Mesothelial cell of epicardium (in vitro differentiated cells): ENCODE measurements around the gene EVA1B. TPM values are rescaled to one million over a fixed set of nuclear protein-coding genes. Genes with fewer than 3 reads are reported as not detected.

Source experiments
- DNase-seq, 2 experiments: peaks; one replicate each; pipeline ENCODE4 v3.0.0; 2021; ENCODE audit warnings: low spot score in 2 of 2; ENCODE audit not compliant: unreplicated experiment in 2 of 2
- H3K27ac Mint-ChIP-seq: 2 replicates; pipeline ENCODE4 v1.8.0; 2021; ENCODE audit warnings: mixed read lengths
- H3K27me3 Mint-ChIP-seq: 2 replicates; pipeline ENCODE4 v1.8.0; 2021; ENCODE audit warnings: low read depth, mixed read lengths
- H3K36me3 Mint-ChIP-seq: 2 replicates; pipeline ENCODE4 v1.8.0; 2021; ENCODE audit warnings: mixed read lengths
- H3K4me1 Mint-ChIP-seq: 2 replicates; pipeline ENCODE4 v1.8.0; 2021; ENCODE audit warnings: mixed read lengths
- H3K4me3 Mint-ChIP-seq: 2 replicates; pipeline ENCODE4 v1.8.0; 2021; ENCODE audit warnings: mild to moderate bottlenecking, moderate library complexity, mixed read lengths
- H3K9me3 Mint-ChIP-seq: 2 replicates; pipeline ENCODE4 v1.8.0; 2021; ENCODE audit warnings: mixed read lengths
- CTCF ChIP-seq: fragments of 200-600 bp; sonication (generic); IDR thresholded peaks from one replicate; pipeline ENCODE4 v1.5.0; 2021; ENCODE audit warnings: antibody characterized with exemption; ENCODE audit not compliant: unreplicated experiment
- total RNA-seq: library from RNA; stranded (reverse); gene quantifications from 3 replicates; pipeline ENCODE4 v1.2.1, GENCODE V29; 2021

EVA1B gene
- total RNA-seq, 1 donor from 2014 or later: 80.4 TPM

- Mint-ChIP-seq H3K4me1 (peaks cover 17% of the 10 kb centered on the region), H3K27ac (peak overlapping the region; percentile 72)
- no peak for DNase-seq
These were observed 19.6 kb downstream of the EVA1B start for GRCh38 chr1:36303650-36304360.

GRCh38 chr1:36303244-36303643, 20.2 kb downstream of the EVA1B start:
- Mint-ChIP-seq H3K36me3 (peaks cover 30% of the 10 kb centered on the region), H3K4me3 (no peak overlapping the region)
- DNase-seq: no peak

More at GRCh38 chr1:36303650-36304360, 19.6 kb downstream of the EVA1B start:
- H3K36me3 Mint-ChIP-seq: peaks cover 30% of the 10 kb centered on the region
- H3K27me3 Mint-ChIP-seq: no peaks in the 10 kb centered on the region
- no peak for TF ChIP-seq CTCF
- no peaks in the 10 kb centered on the region for H3K9me3 Mint-ChIP-seq
- H3K4me3 Mint-ChIP-seq: no peak overlapping the region

GRCh38 chr1:36301220-36301619, 22.2 kb downstream of the EVA1B start:
- Mint-ChIP-seq H3K4me1 (peaks cover 9% of the 10 kb centered on the region), H3K4me3 (no peak overlapping the region), H3K9me3 (no peaks in the 10 kb centered on the region), H3K27ac (peak overlapping the region; percentile 39), H3K27me3 (no peaks in the 10 kb centered on the region), H3K36me3 (peaks cover 35% of the 10 kb centered on the region)
- TF ChIP-seq CTCF: no peak
- no peak for DNase-seq

More at GRCh38 chr1:36303244-36303643, 20.2 kb downstream of the EVA1B start:
- Mint-ChIP-seq H3K4me1 (peaks cover 17% of the 10 kb centered on the region), H3K27ac (no peak overlapping the region), H3K9me3 (no peaks in the 10 kb centered on the region), H3K27me3 (no peaks in the 10 kb centered on the region)
- no peak for TF ChIP-seq CTCF

GRCh38 chr1:36300526-36300925, 22.9 kb downstream of the EVA1B start:
- no peak for DNase-seq
- H3K36me3 Mint-ChIP-seq: peaks cover 38% of the 10 kb centered on the region
- no peak overlapping the region for H3K4me3 Mint-ChIP-seq

GRCh38 chr1:36298640-36299039, 24.8 kb downstream of the EVA1B start:
- Mint-ChIP-seq H3K36me3 (peaks cover 43% of the 10 kb centered on the region), H3K4me1 (no peaks in the 10 kb centered on the region), H3K4me3 (no peak overlapping the region), H3K9me3 (no peaks in the 10 kb centered on the region), H3K27ac (no peak overlapping the region), H3K27me3 (no peaks in the 10 kb centered on the region)
- no peak for TF ChIP-seq CTCF
- DNase-seq: no peak

More at GRCh38 chr1:36300526-36300925, 22.9 kb downstream of the EVA1B start:
- Mint-ChIP-seq H3K27me3 (no peaks in the 10 kb centered on the region), H3K4me1 (peaks cover 5% of the 10 kb centered on the region), H3K27ac (no peak overlapping the region), H3K9me3 (no peaks in the 10 kb centered on the region)
- TF ChIP-seq CTCF: no peak
